ENCODE data around the gene AGPAT4. TPM values are rescaled to one million over a fixed set of nuclear protein-coding genes. Genes with fewer than 3 reads are reported as not detected.

AGPAT4 gene
- polyA plus RNA-seq, 1 of the 3 experiments (the other 2 are of a cell fraction), result 3.9 TPM

- no peaks in the 10 kb centered on the region for H3K36me3 ChIP-seq (replicated peaks in 1 of 2; ENCODE audit: control insufficient read depth in 1 of 2, insufficient read depth in 2 of 2, low read length in 1 of 2)
- ChIA-PET POLR2A (no interaction called here), CTCF (interaction anchor here (0.6 kb wide), 1 partner anchor 11 kb away, joined by 3 read pairs; no protein-coding TSS in a partner anchor)
- TF ChIP-seq FOSL2 (IDR thresholded peaks at IDR 0.05; ENCODE audit: borderline replicate concordance, low read depth) (no peak), EP300 (IDR thresholded peaks at IDR 0.05; ENCODE audit: borderline replicate concordance in 1 of 2, low read depth in 1 of 2, low read length in 1 of 2) (no peak), NFIC (IDR thresholded peaks at IDR 0.05; ENCODE audit: borderline replicate concordance) (no peak), RFX5 (IDR thresholded peaks at IDR 0.05; ENCODE audit: low read length) (no peak), GABPA (IDR thresholded peaks at IDR 0.05; ENCODE audit: low read depth) (no peak), PBX3 (IDR thresholded peaks at IDR 0.05) (no peak), FOXM1 (IDR thresholded peaks at IDR 0.05; ENCODE audit: low read depth) (no peak), ELF1 (IDR thresholded peaks at IDR 0.05) (no peak), GATA2 (CRISPR knock-in tag; IDR thresholded peaks at IDR 0.05) (no peak)
- TF ChIP-seq, protein P1, sequence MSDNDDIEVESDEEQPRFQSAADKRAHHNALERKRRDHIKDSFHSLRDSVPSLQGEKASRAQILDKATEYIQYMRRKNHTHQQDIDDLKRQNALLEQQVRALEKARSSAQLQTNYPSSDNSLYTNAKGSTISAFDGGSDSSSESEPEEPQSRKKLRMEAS (IDR thresholded peaks at IDR 0.05; ENCODE audit: low read depth), result no peak
- TF ChIP-seq, protein P2, sequence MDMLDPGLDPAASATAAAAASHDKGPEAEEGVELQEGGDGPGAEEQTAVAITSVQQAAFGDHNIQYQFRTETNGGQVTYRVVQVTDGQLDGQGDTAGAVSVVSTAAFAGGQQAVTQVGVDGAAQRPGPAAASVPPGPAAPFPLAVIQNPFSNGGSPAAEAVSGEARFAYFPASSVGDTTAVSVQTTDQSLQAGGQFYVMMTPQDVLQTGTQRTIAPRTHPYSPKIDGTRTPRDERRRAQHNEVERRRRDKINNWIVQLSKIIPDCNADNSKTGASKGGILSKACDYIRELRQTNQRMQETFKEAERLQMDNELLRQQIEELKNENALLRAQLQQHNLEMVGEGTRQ (IDR thresholded peaks at IDR 0.05; ENCODE audit: borderline replicate concordance, low read depth, low read length), result no peak
- WGBS (ENCODE audit: low lambda C conversion rate), result 93% methylated on average over 4 of the region's 4 CpGs
- no peak overlapping the region for H3K9ac ChIP-seq
- no peaks in the 10 kb centered on the region for H3K27me3 ChIP-seq (ENCODE audit: insufficient read depth)
- no peak overlapping the region for H3K4me3 ChIP-seq (ENCODE audit: low read depth in 2 of 2, low read length in 1 of 2)
- H3F3A ChIP-seq (replicated peaks; ENCODE audit: insufficient read depth), result no peaks in the 10 kb centered on the region
- H3K9me3 ChIP-seq, result no peaks in the 10 kb centered on the region
- no peaks in the 10 kb centered on the region for H4K20me1 ChIP-seq (ENCODE audit: insufficient read depth)
- H3K9me2 ChIP-seq, result no peaks in the 10 kb centered on the region
- H3K79me2 ChIP-seq (ENCODE audit: insufficient read depth), result no peaks in the 10 kb centered on the region; the same call in 1 of the 2 replicates
- no peak overlapping the region for H3K4me2 ChIP-seq
- peaks cover 0 to 8% of the 10 kb centered on the region in 2 experiments; a peak in 1 of 4 replicates for H3K4me1 ChIP-seq (ENCODE audit: control insufficient read depth in 1 of 2, insufficient read depth in 2 of 2, low read depth in 1 of 2, low read length in 1 of 2)
- no peak overlapping the region for H2AFZ ChIP-seq (ENCODE audit: low read depth)
- no peak for DNase-seq
- H3K27ac ChIP-seq (ENCODE audit: low read depth in 2 of 2, low read length in 1 of 2), result no peak overlapping the region
These were observed 79.5 kb downstream of the AGPAT4 start for GRCh38 chr6:161194374-161194773.

GRCh38 chr6:161192636-161193411, 81.0 kb downstream of the AGPAT4 start:
- no peaks in the 10 kb centered on the region for H3K27me3 ChIP-seq (ENCODE audit: insufficient read depth)
- H3F3A ChIP-seq (replicated peaks; ENCODE audit: insufficient read depth), result peaks cover 2% of the 10 kb centered on the region
- WGBS (ENCODE audit: low lambda C conversion rate), result 88% methylated on average over 5 of the region's 5 CpGs
- no peak overlapping the region for H3K9ac ChIP-seq
- CTCF ChIA-PET, result interaction anchor here (1.2 kb wide), 1 partner anchor 178 kb away, joined by 3 read pairs; no protein-coding TSS in a partner anchor
- peaks cover 0 to 2% of the 10 kb centered on the region in 2 experiments; a peak in 1 of 4 replicates for H3K4me1 ChIP-seq (ENCODE audit: control insufficient read depth in 1 of 2, insufficient read depth in 2 of 2, low read depth in 1 of 2, low read length in 1 of 2)
- H4K20me1 ChIP-seq (ENCODE audit: insufficient read depth), result no peaks in the 10 kb centered on the region
- no peaks in the 10 kb centered on the region; the same call in 1 of the 2 replicates for H3K79me2 ChIP-seq (ENCODE audit: insufficient read depth)
- DNase-seq, result no peak
- no peaks in the 10 kb centered on the region for H3K36me3 ChIP-seq (replicated peaks in 1 of 2; ENCODE audit: control insufficient read depth in 1 of 2, insufficient read depth in 2 of 2, low read length in 1 of 2)
- H3K27ac ChIP-seq (ENCODE audit: low read depth in 2 of 2, low read length in 1 of 2), result no peak overlapping the region
- POLR2A ChIA-PET, result no interaction called here
- no peak overlapping the region for H3K4me3 ChIP-seq (ENCODE audit: low read depth in 2 of 2, low read length in 1 of 2)
- no peaks in the 10 kb centered on the region for H3K9me3 ChIP-seq
- H3K4me2 ChIP-seq, result no peak overlapping the region
- no peak overlapping the region for H2AFZ ChIP-seq (ENCODE audit: low read depth)
- TF ChIP-seq RCOR1 (IDR thresholded peaks at IDR 0.05; ENCODE audit: low read length), result no peak
- TF ChIP-seq, protein P3, sequence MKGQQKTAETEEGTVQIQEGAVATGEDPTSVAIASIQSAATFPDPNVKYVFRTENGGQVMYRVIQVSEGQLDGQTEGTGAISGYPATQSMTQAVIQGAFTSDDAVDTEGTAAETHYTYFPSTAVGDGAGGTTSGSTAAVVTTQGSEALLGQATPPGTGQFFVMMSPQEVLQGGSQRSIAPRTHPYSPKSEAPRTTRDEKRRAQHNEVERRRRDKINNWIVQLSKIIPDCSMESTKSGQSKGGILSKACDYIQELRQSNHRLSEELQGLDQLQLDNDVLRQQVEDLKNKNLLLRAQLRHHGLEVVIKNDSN (IDR thresholded peaks at IDR 0.05; ENCODE audit: borderline replicate concordance, low read depth), result no peak
- TF ChIP-seq MXI1 (IDR thresholded peaks at IDR 0.05; ENCODE audit: low read depth, low read length), result no peak
- no peak for TF ChIP-seq MEF2A (IDR thresholded peaks at IDR 0.05; ENCODE audit: borderline replicate concordance, low read depth)
- TF ChIP-seq, protein P2 (IDR thresholded peaks at IDR 0.05; ENCODE audit: borderline replicate concordance, low read depth, low read length), result no peak
- no peak for TF ChIP-seq FOXM1 (IDR thresholded peaks at IDR 0.05; ENCODE audit: low read depth)
- TF ChIP-seq NFIC (IDR thresholded peaks at IDR 0.05; ENCODE audit: borderline replicate concordance), result no peak
- H3K9me2 ChIP-seq, result no peaks in the 10 kb centered on the region
